RCC 7860 (cell line): ENCODE measurements around the gene B3GLCT.

Experiments used
- DNase-seq: peaks from one replicate; pipeline ENCODE4 v3.0.0-alpha.2; 2015; ENCODE audit warnings: low spot score
- FAIRE-seq: peaks from 2 replicates; lab custom pipeline; 2012; peaks lifted over from hg19 to GRCh38; lab: Jason Lieb, UNC

Gene B3GLCT

DNA sequence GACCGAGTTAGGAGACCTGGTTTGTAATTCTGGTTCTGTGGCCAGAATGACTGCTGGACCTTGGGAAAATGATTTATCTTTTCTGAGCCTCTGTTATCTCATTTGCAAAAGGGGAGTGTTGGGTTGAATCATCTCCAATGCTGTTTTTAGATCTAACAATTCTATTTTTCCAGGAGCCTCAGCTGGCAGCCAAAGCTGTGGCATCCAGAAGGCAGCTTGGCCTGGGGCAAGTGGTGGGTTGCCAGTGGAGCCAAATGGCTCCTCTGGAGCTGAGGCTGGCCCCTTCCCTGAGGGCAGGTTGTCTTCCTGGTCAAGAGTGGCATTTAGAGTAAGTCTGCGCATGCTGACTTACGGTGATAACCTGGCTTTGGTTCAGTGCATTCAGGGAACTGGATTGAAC is 21.3 kb downstream of the B3GLCT start:
- FAIRE-seq = no peak
- no peak for DNase-seq

DNA sequence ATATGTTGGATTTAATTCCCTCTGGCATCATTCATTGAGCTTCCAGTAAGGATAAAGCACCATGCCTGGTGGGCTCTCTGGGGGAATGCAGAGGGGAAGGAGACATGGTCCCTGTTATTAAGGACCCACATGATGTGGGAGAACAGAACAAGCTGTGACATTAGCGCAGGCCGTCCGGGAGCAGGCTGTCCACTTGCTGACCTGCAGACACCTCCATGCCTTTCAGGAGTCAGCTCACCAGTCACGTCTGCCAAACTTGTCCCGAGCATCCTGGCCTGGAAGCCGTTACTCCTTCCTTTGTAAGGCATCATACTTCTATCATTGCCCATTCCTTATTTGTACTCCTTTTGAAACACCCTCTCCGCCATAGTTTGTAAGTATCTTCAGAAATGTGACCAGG is 23.4 kb downstream of the B3GLCT start:
- no peak for DNase-seq
- no peak for FAIRE-seq

DNA sequence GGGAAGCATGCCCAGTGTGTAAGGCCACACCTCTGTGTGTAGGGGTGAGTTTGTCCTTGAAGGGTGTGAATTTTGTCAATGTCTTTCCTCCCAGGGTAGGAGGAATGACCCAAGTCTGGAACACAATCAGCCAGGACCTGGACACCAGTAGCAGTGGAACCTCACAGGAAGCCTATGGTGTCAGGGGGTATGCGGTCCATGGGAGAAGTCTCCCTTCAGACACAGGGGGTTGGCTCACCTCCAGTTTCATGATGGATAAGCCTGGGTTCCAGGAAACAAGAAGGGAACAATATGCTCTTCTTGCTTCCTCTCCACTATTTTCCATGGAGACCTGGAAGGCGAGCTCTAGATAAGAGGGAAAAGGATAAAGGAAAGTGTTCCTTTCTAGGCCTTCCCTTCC is 23.9 kb downstream of the B3GLCT start:
- DNase-seq (no peak), FAIRE-seq (no peak)

DNA sequence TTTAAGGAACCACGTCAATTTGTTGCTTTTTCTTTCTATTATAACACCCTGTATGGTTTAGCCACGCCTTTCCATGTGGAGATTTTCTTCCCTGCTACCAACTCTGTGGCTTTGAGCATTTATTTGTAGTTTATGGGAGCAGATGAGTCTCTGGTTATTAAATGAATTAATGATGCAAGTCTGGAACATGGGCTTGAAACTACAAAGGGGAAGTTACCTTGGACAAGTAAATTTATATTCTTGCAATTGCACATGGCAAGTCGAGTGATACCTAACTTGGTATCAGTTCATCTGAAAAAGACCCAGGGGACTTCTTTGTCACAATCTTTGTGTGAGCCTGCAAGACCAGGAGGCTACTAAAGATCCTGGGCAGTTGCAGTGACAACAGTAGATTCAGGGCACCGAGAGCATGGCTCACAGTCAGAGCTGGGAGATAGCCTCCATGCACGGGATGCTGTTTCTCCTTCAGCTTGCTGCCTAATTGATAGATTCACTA is 24.4 kb downstream of the B3GLCT start:
- DNase-seq (no peak), FAIRE-seq (no peak)

DNA sequence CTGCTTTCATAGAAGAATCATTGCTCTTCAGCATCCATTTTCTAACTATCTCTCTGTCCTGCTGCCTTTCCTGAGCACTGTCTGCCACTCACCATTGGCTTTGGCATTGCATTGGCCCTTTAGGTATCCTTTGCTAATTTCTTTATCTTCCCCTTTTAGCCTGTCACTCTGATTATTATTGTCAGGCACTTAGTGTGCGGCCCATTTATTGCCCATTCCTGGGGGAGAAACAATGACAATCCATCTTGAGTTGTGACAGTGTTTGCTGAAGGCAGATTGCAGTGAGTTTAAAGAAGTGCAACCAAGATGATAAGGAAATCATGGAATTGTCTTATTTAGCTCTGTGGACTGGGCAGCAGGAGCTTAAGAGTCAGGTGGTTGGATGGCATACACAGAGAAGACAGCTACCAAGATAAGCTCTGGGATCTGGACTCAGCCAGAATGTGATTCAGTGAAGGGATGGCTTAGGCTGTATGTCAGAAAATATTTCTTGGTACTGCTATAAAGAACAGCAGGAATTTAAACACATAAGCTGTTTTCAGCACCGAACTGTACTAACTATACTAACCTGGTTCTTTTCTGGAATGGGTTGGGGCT is 25.3 kb downstream of the B3GLCT start:
- DNase-seq (no peak), FAIRE-seq (no peak)

DNA sequence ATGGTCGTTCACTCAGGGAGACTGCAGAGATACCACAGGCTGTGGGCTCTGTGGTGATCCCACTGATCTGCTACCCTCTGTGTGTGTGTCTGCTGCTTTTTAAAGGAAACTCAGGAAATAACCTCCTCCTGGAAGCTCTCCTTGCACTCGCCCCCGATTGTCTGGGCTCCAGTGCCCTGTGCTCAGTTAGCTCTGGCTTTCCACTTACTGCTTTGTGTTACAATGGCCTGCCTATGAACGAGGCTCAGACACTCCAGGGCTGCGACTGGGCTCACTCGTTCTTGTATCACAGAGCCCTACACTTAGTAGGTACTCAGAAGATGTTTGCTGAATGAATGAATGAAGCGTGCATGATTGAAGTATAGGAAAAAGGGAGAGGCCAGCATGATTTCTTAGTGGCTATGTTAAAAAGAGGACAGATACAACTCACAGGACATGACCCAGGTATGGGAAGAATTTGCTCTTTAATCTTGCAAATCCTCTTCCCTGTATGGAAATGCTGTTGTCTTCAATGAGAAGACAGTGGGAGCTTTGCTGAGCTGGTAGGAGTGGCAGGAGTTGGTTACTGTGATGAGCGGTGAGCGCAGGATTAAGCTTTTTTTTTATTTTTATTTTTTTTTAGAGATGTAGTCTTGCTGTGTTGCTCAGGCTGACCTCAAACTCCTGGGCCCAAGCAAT is 26.4 kb downstream of the B3GLCT start:
- FAIRE-seq = no peak
- no peak for DNase-seq

DNA sequence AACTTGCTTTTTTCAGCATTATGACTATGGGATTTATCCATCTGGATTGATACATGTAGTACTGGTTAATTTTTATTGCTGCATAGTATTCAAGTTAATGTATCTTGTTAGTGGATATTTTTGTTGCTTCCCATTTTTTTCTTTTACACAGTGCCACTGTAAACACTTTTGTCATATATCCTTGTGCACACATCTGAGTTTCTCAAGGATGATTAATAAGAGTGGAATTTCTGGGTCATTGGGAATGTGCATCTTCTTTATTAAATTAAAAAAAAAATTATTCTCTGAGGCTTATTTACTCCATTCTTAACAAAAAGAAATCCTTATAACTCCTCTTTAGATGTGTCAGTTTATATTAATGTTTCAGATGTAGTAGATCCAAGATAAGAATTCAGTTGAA is 27.3 kb downstream of the B3GLCT start:
- DNase-seq (no peak), FAIRE-seq (no peak)

DNA sequence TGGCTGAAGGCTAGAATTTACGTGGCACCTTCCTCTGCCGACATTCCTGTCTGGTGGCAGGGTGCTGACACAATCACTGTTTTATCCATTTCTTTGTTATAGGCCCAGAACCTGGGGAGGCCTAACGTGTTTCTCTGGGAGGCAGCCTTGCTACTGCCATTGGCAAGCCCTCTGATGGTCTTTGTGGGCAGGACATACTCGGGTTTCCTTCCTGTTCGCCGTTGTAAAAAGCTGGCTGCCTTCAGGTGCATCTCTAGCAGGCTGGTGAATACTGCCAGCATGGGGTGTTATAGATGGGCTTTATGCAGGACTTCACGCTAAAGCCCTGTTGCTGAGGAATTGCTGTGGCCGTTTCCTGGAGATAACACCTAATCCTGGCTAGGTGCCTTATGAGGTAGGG is 28.1 kb downstream of the B3GLCT start:
- FAIRE-seq = no peak
- no peak for DNase-seq

DNA sequence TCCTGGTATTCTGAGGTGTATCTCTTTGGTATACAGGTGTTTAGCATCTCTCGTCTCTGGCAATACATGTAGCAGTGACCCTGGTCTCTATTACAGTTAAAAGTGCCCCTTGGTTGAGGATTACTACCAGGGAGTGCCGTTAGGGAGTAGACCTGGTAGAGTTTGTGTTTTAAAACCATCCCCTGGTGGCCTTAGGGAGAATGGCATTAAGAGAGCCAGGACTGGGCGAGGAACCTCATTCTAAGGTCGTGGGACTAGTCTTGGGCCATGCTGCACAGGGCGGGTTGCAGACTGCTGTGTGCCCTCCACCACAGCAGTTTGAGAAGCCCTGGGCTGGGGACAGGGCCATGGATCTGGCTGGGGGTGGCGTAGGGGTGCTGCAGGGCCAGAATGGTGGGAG is 35.0 kb downstream of the B3GLCT start:
- FAIRE-seq = no peak

DNA sequence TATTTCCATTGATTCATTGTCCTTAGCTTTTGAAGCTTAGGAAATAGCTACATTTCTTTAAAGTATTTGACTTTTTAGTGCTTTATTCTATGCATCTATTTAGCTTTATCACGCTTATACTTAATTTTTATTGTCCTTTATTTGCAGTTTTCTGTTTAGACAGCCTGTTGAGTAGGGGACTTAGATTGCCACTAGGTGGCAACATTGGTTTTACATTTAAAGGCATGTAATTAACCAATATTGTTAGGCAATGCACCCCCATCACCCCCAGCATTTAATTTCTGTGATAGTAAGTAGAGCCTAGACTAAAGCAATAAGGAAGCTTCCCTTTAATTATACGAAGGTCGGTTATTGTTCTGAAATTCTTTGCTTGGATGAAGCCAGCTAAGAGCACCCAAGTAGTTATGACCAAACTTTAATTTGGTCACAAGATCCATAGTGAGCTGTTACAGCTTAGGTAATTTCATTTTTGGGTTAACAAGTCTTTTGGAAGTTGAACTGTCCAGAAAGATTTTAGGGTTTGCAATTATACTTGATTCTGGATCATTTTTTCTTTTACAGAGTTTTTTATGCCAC is 36.5 kb downstream of the B3GLCT start:
- FAIRE-seq = no peak

More for the DNA sequence above, 35.0 kb downstream of the B3GLCT start:
- no peak for DNase-seq

DNA sequence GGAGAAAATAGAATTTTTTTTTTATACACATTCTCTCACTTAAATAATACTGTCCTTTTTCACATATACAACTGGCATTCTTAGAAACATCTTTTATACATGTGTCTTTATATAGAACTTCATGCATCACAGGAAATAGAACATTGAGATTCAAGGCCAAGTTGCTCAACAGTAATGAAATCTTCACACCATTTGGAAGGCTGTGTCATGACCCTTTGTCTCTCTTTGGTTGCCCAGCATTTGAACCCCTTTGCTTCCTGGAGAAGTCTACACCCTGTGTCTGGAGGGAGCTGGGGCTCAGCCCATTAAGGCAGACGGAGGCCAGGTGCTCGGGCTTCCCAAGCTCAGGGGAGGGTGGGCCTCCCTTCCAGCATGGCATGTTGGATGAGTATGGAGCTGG is 41.1 kb downstream of the B3GLCT start:
- DNase-seq (no peak), FAIRE-seq (no peak)

More for the DNA sequence above, 36.5 kb downstream of the B3GLCT start:
- DNase-seq = peak; percentile 14

DNA sequence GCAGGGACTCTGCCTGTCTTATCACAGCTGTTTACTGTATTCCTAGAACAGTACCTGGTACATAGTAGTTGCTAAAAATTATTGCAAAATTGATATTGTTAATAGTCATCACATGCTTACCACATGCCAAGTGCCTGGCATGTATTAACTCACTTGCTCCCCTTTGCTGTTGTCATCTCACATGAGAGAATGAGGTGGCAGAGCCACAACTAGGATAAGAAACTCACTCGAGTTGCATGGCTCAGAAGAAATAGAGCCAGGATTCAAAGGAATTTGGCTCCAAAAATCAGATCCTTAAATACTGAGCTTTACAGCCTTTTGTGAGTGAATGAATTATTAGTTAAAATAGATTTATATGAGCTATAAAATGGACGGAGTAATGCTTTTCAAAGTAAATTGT is 42.6 kb downstream of the B3GLCT start:
- DNase-seq (no peak), FAIRE-seq (no peak)

DNA sequence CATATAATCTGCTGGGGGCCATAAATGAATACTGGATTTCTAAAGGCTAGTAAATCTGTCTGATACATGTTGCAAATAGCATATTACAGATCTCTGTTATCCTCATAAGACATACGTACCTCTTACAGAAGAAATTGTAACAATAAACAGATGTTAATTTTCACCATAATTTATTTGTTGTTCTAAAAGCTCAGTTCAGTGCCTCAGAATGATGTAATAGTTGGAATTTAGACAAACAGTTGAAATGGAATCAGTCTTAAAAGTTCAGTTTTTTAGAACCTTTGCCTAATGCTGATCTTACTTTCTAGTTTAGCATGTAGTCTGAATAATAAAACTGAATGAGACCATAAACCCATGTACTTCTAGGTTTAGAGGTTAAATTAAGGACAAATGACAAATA is 43.1 kb downstream of the B3GLCT start:
- FAIRE-seq (no peak), DNase-seq (no peak)

DNA sequence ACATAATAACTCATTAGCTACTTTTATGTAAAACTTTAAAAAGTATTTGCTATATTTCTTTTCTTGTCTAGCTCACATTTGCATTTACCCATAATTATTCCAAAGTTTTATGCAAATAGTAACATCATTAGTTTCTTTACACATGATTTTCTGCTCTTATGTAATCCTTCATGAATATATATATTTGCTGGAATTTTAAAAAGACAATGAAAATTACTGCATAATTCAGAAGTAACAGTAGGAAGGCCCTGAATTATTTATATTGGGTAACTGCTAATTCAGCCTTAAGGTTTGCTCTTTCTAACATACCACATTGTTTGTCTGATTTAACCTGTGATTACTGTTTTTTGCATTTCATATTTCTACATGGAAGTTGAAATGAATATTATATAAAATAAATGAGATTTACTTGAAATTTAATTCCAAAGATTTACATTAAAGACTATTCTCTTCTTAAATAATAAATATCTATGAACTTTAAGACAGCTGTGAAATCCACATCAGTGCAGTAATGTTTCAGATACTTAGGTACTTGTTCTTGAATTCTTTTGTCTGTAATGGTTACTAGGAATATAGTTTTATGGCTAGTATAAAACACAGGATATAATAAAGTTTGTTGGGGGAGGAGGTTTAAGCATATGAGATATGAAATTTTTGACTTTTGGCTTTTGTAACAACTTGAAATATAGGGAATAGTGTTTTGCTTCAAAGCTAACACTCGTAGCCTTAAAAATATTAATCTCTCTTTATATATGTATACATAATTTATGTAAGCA is 46.0 kb downstream of the B3GLCT start:
- FAIRE-seq (no peak), DNase-seq (no peak)

DNA sequence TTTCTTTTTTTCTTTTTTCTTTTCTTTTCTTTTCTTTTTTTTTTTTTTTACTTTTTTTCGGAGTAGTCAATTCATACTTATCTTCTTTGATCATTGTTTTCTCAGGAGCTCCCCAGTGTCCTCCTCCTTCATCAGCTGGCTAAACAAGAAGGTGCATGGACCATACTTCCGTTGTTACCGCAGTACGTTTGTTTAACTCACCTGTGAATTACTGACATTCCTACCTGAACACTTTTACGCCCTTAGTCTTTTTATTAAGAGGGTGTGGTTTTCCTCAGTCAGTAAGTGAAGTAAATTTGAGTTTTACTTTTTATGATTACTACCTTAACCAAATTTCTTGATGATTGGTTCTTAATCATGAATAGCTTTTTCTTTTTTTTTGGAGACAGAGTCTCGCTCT is 47.1 kb downstream of the B3GLCT start:
- FAIRE-seq (no peak), DNase-seq (no peak)

DNA sequence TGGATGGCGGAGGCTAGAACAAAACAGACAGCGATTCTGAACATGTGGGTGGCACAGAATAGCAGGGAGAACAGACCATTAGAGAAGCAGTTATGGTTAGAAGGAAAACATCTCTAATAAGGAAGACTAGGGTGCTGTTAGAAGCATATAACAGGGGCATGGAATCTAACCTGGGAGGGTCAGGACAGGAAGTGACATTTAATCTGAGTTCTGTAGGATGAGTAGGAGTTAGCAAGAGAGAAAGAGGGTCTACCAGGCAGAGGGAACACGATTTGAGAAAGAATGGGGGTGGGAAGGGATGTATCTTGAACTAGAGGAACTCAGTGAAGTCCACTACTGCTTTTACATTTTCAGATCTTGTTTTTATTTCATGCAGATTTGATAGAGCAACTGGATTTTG is 48.6 kb downstream of the B3GLCT start:
- no peak for DNase-seq
- no peak for FAIRE-seq

DNA sequence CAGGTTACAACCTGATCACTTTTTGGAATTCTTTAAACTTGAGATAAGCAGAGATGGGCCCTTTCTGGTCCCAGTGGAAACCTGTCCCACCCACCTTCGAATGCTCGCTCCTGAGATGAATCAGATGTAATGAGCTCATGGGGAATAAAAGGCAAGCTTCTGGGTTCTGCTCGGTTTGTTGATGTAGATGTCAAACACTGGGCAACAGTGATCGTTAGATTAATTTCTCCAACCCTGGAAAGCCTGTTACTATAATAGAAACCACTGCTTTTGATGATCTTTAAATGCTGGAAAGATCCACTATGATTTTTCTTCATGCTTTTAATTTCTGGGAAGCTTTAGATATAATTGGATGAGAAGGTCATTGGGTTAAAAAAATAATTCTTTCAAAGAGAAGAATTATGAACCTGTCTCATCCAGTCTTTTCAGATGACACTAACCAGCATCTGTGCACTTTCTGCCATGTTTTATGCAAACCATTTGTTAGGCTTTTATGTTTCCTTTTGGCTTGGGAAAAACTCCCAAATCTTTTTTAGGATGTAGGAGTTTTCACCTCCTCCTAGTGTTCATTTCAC is 49.3 kb downstream of the B3GLCT start:
- FAIRE-seq (no peak), DNase-seq (no peak)

DNA sequence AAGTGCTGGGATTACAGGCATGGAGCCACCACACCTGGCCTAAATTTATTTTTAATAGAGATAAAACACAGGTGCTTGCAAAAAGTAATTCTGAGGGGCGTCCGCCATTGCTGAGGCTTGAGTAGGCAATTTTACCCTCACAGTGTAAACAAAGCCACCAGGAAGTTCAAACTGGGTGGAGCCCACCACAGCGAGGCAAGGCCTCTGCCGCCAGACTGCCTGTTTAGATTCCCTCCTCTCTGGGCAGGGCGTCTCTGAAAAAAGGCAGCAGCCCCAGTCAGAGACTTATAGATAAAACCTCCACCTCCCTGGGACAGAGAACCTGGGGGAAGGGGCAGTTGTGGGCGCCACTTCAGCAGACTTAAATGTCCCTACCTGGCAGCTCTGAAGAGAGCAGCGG is 50.7 kb downstream of the B3GLCT start:
- FAIRE-seq = no peak
- DNase-seq = no peak

DNA sequence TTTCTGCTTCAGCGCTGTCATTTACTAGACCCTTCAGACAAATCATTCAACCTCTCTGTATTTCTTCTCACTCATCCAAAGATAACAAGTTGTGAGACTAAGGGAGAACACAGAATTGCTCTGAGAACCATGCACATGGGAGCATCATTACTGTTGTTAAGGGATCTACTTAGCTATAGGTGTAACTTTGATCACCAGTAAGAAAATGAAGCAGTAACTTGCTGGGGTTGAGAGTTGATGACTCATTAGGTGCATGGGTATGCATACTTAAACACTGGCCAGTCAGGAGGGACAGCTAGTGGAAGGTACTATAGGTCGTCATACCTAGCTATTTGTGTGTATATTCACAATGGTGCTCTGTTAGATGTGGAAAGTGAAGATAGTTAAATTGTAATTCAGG is 61.5 kb downstream of the B3GLCT start:
- no peak for FAIRE-seq
- DNase-seq = no peak

DNA sequence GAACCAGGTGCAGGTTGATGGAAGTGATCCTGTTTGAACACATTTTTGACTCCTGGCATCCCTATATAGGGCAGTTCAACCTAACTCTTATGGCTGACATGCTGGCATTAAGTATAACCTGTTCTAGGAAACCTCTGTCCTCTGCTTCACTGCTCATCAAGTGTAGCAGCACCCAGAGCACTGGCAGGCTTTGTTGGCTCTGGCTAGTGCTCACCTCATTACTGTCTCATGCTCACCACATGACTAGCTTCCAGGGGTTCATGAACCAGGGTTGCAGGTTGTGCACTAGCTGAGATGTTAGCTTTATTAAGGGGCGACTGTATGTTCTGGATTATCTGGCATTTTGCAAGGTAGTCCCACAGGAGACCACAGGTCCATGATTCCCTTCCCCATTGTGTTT is 63.6 kb downstream of the B3GLCT start:
- FAIRE-seq = no peak
- no peak for DNase-seq

DNA sequence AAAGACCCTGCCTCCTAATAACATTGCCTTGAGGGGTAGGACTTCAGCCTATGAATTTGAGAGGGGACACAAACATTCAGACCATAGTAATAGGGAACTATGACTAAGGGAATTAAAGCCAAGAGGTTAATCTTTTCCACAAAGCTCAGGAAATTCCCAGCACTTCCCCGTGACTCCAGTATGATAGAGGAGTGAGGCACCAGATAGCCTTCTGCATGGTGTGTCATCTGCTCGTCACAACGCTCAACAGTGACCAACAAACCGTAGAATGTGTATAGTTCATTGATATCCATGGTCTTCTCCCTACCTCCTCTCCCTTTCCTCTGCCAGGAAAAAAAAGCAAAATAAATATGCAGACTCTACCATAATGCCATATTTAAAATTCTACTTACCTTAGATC is 64.4 kb downstream of the B3GLCT start:
- DNase-seq (peak; percentile 89), FAIRE-seq (peak; percentile 91)
